HG03039 (cell line): Measurements from ENCODE around the gene ULBP3.
"Not testable (repeated sequence)": the region's sequence is repeated elsewhere in the genome, so short reads cannot be mapped to it uniquely, and the experiment has no call there.

ENCODE experiments used
- ATAC-seq: cut with Tn5 transposase; IDR thresholded peaks from one replicate; pipeline ENCODE4 v1.9.1; 2021; ENCODE audit warnings: mild to moderate bottlenecking, moderate library complexity; ENCODE audit not compliant: unreplicated experiment

The ULBP3 gene

DNA sequence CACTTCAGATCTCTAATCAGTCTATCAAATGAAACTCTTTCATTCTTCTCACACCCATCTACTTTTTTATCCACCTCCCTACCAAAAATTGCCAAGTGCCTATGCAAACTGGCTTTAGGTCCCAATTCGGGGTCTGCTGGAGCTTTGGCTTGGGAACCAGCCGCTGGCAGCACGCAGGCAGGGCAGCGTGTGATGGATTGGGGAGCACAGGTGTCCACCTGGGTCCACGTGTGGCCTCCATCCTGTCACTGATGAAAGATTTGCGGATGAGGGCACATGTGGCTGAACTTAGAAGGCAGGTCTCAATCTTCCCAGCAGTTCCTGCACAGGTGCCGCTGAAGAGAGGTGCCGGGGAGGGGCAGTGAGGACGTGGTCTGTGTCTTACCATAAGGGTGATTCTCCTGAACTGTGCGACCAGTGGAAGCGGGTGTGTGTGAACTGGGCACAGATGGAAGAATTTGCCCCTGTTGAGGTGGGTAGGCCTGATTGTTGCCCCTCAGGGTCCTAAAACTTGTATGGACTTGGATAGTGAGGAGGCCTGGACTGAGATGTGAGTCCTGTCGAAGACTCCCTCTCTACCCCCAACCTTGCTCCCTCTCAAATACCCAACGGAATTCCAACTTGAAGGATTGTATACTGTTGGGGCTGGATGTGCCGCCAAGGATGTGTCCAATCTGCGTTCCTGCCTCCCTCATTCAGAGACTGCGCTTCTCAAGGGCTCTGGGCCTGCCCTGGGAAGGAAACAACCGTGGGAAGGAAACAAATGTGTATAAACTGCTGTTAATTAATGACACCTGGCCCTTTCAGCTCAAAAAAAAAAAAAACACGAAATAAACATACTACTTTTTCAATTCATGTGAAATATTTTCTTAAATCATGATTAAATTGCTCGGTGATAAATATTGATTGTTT is 25.2 kb downstream of the ULBP3 start:
- ATAC-seq = no peak

DNA sequence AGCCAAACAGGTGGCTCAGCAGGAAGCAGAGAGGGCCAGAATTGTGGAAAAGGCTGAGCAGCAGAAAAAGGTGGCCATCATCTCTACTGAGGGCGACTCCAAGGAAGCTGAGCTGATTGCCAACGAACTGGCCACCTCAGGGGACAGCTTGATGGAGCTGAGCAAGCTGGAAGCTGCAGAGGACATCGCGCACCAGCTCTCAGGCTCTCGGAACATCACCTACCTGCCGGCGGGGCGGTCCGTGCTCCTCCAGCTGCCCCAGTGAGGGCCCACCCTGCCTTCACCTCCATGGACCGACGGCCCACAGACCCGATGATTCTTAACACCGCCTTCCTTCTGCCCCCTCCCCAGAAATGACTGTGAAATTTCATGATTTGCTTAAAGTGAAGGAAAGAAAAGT is 25.8 kb downstream of the ULBP3 start:
- no peak for ATAC-seq

DNA sequence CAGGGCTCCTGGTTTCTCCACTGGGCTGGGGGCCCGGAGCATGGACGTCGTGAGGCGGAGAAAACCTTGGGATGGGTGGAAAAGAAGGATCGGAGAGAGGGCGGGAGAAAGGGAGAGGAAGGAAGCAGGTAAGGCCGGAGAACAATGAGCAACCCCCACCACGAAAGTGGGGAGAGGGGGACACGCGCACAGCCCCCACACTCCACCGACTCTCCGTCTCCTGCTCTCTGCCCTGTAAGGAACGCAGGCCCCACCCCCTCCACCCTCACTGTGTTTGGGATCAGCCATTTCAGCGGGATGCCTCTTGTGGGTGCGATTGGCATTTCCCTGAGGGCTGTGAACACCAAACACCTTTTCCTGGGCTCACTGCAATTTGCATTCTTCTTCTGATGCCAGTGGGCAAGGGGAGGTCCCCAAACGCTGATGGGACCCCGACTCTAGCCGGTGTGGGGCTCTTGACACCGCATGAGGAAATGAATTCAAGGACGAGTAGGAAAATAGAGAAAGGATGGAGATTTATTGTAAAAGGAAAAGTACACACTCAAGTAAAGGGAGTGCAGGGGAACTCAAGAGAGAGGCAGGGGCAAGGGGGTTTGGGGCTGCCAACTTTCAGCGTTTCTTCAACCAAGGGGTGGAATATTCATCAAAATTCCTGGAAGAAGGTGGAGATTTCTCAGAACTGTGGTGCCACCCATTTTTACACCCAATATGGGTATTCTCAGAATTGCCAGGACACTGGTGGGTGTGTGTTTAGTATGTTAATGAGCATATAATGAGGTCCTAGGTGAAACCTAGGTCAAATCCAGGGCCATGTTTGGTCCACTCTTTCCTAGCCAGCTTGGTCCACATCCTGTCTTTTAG is 30.5 kb downstream of the ULBP3 start:
- ATAC-seq = no peak

DNA sequence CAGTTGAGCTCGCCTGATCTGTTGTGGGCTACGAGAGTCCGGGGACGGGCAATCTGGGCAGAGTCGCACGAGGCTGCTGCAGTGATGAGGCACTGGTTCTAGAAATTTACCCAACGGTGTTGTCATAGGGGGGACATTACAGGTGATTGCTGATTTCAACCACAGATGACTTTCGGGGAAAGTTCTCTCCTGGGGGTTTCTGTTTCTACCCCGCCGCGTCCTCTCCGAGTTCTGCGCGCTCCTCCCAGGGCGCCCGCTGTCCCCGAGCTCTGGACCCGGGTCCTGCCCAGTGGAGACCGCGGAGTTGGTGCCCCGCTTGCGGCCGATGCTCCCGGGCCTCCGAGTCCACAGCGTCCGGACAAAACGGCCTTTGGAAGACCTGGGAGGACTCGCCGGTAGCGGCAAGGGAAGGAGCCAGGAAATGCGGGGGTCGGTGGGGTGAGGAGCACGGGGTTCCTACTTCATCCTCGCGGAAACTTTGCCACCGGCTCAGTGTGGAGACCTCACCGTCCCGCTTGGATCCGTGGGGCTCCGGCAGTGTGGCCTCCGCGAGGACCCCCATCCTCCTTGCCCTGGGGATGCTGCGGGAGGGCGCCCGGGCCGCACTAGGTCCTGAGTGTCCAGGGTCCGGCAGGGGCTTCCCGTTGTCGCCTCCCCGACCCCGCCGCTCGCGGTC is 31.3 kb downstream of the ULBP3 start:
- ATAC-seq = no peak

DNA sequence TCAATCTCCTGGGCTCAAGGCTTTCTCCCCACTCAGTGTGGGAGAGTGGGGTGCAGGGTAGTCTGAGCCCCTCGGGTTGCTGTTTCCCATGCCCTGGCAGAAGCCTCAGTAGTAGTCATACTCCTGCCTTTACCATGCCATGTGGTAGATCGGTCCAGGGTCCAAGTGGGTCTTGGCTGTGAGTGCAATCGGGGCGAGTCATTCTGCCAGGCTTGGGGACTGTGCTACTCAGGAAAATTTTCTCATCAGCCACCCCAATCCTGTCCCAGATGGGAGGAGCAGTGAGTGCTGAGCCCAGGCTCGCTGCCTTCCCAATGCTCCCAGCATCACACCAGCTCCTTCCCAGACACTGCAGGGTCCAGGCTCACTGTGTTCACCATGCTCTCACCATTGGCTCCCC is 32.8 kb downstream of the ULBP3 start:
- no peak for ATAC-seq

DNA sequence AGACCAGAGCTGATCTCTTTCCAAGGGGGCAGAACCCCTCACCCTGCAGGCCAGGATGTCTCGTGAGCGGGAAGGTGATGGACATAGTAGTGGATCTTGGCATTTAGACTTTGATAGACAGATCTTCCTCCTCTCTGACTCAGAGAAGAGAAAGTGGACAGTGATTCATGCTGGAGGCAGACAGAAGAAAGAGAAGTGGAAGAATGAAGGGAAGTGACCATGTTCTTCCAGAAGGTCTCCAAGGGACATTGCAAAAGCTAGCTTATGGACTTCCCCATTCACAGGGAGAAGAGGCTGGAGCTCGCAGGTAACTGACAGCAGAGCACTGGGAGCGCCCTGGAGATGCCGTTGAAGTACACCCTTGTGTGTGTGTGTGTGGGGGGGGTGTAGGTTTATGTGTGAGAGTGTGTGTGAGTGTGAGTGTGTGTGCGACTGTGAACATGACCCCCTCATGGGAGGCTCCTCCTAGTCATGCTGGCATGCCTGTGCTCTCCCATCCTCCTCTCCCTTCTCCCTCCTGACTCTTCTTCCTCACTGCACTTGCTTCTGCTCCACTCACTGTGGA is 35.6 kb downstream of the ULBP3 start:
- ATAC-seq = no peak

DNA sequence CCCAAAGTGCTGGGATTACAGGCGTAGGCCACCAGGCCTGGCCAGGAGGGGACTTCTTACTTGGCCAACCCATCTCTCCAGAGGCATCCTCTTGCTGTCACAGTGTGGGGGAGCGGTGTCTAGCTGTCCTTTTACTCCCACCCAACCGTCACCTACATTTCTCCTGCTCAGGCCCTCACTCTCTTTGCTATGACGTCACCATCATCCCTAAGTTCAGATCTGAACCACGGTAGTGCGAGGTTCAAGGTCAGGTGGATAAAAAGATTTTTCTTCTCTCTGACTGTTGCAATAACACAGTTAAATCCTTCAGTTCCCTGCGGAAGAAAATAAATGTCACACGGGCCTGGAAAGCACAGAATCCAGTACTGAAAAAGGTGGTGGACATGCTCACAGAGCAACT is 36.3 kb downstream of the ULBP3 start:
- ATAC-seq = no peak

DNA sequence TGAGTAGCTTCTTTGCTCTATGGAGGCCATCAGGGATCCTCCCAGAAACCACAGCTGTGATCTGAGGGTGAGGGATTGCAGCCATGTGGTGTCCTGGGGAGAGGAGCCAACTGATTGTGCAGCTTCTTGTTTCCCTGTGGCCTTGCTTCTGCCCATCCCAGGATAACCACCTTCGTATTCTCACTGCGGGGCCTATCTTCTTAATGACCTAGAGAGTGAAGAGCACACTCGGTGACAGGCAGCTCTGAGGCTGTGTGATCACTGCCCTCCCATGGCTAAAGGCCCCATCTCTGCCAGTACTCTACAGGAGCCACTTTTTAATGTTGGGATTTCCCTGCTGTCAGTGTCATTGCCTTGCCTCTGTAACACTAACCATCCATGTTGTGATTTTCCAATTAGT is 38.3 kb downstream of the ULBP3 start:
- no peak for ATAC-seq

DNA sequence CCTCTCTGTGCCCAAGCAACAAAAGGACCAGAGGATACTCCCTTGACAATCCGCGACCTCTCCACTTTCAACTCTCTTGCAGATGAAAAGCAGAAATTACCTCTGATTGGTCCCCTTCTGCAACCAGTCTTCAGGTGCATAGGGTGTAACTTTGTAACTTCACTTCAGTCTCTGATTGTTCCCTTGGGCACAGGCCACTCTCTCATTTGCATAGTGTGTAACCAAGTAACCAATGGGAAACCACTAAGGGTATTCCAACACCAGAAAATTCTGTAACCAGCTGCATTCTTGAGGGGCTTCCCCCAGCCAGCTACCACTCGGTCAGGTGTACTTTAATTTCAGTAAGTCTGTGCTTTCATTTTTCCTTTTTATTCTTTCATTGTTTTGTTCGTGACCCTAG is 39.2 kb downstream of the ULBP3 start:
- no peak for ATAC-seq

DNA sequence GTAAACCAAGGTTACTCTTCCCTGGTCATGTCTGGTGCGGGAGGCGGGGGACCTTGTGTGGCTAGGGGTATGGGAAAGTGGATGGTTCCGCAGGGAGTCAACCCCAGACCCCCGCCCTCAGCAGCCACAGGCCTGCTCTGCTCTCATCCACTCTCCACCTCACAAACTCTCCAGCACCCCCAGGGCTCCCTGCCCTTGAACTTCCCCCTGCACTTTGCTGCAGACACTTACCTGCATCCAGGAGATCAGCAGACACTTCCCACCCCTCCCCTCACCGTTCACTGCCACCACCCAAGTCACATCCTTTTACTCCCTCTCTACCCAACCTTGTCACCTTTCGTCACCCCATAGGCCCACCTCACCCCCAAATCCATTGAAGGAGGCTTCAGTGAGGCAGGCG is 39.6 kb downstream of the ULBP3 start:
- no peak for ATAC-seq

DNA sequence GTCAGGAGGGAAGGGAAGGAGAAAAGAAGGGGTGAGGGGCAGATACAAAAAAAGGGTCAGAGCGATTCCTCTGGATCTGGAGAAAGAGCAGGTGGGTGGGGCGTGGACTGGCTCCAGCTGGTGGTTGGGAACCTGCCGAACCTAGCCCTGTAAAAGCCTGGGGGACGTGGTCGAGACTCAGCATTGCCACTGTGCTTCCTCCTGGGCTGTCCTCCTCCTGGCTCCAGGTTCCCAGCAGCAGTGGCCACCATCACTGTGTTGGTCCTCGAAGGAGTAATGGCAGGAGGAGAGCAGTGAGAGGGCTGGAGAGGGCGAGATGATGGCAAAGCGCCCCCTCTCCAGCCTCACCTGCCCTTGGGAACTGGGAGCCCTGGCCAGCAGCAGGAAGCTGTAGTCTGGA is 40.1 kb downstream of the ULBP3 start:
- no peak for ATAC-seq

DNA sequence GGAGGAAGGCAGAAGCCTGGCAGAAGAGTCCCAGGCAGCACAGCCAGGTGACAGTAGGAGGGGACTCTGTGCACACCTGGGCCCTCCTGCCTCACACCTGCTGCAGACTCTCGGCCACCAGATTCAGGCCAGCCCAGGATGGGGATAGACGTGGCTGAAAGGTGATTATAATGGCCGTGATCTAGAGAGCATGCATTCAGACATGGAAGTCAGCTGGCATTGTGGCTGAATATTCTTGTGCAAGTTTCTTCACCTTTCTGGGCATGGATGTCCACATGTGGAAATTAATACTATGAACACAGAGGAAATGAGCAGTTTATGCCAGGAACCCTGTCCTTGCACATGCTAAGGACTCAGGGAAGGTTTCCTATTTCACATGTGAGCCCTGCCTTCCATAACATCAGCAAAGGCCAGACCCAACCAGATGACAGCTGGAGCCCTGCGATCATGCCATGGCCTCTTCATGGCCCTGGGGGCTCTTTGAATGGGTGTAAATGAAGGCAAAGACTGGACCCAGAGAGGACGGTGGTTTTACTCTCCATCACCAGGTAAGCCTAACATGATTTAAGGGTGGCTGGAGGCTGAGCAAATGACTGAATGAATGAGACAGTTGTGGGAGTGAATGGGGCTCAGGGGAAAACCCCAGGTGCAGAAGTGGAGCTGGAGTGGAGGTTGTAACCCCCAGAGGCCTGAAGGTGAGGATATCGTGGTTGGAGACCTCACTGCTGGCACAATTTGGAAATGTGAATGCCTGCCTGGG is 40.9 kb downstream of the ULBP3 start:
- no peak for ATAC-seq

DNA sequence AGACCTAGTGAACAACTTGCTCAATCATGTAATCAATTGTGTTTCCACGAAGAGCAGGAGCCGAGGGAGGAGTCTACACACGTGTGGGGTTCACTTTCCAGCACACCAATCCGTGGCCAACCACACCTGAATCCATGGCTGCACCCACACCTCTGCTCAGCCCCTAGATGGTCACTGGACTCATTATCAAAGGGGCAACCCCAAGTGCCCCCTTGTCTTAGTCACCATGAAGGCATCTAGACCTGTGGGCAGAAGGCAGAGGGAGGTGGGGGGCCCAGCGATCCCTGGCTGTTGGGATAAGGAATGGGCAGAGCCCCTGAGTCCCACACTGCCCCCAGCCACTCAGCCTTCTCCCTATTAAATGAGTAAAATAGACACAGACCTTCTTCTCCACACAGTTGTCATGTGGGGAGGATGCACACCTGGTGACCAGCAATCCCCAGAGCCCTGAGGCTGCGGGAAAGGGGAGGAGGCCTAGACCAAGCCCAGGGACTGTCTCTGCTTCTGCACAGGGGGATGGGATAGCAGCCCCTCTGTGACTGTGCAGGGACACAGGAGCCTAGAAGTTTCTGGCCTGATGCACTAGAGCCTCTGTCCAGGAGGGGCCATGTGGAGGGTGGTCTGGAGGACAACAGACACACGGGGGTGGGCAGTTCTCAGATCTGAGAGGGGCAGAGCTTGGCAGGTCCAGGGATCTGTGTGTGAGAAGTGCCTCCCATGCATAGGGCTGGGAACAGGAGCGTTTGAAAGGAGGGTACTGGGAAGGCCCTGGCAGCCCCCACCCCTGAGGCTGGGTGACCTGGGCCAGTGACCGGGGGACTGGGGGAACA is 41.7 kb downstream of the ULBP3 start:
- ATAC-seq = no peak

DNA sequence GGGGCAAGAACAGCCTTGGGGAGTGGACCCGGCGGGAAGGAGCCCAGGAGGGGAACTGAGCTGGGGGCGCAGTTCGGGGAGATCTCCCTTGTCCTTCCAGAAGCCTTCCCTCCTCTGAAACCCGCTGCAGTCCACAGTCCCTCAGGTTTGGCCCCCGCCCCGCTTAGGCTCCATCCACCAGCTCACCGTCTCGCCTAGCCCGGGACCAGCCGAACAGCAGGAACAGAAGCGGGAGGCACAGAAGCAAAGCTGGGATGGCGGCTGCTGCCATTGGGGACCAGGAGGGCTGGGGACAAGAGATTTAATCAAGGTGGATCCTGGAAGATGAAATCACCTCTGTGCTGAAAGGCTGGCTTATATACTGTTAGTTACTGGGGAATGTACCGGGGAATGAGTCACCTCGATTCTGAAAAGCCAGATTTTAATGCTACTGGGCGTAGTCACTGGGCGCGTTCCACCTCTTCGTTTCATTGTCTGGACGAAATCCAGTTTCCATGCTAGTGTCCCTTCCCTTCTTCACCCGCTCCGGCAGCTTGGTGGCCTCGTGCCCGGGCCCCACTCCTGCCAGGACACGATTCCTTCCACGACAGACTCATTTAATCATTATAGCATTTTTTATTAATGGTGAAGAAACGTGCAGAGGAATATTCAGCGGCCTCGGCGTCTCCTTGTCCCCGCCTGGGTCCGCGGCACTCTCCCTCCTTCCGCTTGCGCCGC is 43.6 kb downstream of the ULBP3 start, which contains the start of gene RAET1L:
Gene RAET1L, minus strand, starts transcription at position 332 of the 717 bp plus-strand sequence. Its CDS starts 61 bp downstream, at position 271.
- no peak for ATAC-seq

DNA sequence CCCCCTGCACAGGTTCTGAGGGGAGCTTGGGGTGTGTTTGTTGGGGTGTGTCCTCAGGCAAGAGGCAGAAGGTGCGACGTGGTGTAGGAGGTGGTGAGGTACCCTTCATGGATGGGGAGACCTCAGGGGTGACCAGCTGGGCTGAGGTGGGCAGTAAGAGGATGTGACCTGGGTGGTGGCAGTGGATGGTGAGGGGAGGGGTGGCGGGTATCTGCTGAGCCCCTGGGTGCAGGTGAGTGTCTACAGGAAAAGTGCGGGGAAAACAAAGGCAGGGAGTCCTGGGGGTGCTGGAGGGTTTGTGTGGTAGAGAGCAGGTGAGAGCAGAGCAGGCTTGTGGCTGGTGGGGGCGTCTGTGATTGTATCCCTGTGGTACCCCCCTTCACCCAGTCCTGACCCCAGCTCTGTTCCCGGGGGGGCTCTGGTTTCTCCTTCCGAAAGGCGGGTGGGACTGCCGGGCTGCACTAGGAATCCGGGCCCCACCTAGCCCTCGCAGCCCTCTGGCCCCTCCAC is 44.2 kb downstream of the ULBP3 start:
- ATAC-seq = no peak

DNA sequence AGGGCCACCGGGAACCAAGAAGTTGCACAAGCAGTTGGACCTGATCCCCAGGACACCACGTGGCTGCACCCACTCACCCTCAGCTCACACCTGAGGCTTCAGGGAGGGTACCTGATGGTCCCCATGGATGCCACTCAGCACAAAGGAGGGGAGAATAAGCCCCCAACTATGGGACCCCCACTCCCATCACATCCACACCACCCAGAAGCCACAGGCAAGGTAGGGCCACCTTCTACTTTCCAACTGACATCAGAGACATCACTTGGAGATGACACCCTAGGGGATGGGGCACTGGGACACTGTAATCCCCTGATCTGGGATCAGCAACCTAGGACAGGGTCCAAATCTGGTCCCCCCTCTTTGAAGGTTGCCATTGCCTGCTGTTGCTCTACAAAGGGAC is 44.9 kb downstream of the ULBP3 start:
- ATAC-seq = not testable (repeated sequence)

DNA sequence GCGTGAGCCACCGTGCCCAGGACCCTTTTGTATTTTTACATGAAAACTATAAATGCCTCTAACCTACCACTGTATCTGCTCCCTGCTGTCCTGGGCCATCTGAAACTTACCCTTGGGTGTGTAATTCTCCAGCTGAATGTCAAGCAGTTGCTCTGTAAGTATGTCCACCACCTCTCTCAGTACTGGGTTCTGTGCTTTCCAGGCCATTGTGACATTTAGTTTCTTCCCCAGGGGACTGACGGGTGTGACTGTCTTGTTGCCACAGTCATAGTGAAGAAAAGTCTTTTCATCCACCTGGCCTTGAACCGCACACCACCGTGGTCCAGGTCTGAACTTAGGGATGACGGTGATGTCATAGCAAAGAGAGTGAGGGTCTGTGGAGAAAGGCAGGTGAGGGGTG is 47.1 kb downstream of the ULBP3 start:
- not testable (repeated sequence) for ATAC-seq

DNA sequence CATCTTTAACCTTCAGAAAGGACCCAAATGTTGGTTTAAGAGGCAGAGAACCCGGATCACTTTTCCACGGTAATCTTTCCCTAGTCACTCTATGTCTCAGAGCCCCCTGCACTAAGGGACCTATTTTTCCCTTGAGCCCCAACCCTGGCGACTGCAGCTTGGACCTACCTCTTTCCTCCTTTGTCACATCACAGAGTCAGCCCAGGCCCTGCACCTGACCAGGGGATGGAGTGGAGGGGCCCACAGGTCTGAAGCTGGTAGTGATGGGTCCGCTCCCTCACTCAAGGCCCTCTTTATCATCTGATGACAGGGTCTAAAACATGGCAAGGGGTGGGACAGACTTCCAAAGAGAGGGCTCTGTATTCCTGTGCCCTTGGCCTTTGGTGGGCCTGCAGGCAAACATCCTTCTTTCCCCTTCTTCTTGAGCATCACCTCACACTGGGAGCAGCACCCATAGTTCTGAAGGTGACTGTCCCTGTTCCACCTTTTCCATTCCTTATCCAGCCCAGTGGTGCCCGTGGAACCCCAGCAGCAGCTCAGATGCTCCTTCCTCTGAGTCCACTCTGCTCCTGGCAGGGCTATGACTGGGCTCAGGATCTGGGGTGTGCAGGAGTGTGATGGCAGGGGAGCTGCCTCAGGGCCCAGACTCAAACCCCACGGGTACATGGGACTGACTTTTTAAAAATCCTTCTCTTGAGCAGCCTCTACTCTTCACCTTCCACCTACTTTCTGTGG is 49.9 kb downstream of the ULBP3 start:
- no peak for ATAC-seq
